Hepatocyte (in vitro differentiated cells): ENCODE measurements around the gene CDH4.

Experiments used
- EZH2 ChIP-seq: fragments of 200-600 bp; sonication (generic); IDR thresholded peaks from 2 replicates; pipeline ENCODE4 v1.6.1; 2016; ENCODE audit warnings: antibody characterized with exemption, mild to moderate bottlenecking, borderline replicate concordance
- TF ChIP-seq, protein P1 (sequence below): fragments of 200-600 bp; sonication (generic); IDR thresholded peaks from 2 replicates; pipeline ENCODE4 v1.5.1; 2016; ENCODE audit warnings: antibody characterized with exemption, mild to moderate bottlenecking; ENCODE audit not compliant: poor library complexity

DNA sequence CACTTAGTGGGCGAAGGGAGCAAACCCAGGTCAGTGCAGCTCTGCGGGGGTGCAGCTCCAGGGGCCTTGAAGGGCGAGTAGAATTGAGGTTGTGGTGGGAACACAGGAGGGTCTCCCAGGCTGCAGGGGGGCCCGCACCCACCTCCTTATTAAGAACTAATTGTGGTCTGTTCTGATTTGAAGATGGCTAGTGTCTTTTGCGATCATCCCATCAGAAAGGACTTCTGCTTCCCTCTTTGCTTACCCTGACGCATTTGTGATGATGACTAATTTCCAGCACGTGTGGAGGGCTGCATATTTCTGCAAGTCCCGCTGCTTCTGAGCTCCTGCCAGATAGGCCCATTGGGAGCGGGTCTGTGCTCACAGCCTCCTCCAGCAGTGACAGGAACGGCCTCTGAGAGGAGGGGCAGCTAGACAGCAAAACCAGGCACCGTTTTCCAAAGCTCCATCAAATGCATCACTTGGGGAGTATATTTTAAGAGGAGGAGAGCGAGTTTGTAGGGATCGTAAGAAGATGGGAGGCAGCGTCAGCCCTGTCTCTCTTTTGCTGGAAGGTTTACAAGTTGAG, 268.9 kb downstream of the CDH4 start:
- TF ChIP-seq, protein P1, sequence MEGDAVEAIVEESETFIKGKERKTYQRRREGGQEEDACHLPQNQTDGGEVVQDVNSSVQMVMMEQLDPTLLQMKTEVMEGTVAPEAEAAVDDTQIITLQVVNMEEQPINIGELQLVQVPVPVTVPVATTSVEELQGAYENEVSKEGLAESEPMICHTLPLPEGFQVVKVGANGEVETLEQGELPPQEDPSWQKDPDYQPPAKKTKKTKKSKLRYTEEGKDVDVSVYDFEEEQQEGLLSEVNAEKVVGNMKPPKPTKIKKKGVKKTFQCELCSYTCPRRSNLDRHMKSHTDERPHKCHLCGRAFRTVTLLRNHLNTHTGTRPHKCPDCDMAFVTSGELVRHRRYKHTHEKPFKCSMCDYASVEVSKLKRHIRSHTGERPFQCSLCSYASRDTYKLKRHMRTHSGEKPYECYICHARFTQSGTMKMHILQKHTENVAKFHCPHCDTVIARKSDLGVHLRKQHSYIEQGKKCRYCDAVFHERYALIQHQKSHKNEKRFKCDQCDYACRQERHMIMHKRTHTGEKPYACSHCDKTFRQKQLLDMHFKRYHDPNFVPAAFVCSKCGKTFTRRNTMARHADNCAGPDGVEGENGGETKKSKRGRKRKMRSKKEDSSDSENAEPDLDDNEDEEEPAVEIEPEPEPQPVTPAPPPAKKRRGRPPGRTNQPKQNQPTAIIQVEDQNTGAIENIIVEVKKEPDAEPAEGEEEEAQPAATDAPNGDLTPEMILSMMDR: no peak
- no peak for TF ChIP-seq EZH2
